Inferior parietal cortex (tissue), 1 donor: Measurements from ENCODE around the gene IGFN1.

Experiments
- DNase-seq: peaks from one replicate; pipeline ENCODE4 v3.0.0-alpha.2; 2016; ENCODE audit errors: extremely low spot score

IGFN1 gene

GRCh38 chr1:201264554-201264953 is 73.9 kb downstream of the IGFN1 start:
- DNase-seq = no peak

- no peak for DNase-seq
Observed at GRCh38 chr1:201265756-201266155, 75.1 kb downstream of the IGFN1 start.

- no peak for DNase-seq
Observed at GRCh38 chr1:201266276-201266675, 75.7 kb downstream of the IGFN1 start.

- peak; percentile 17 for DNase-seq
Observed at GRCh38 chr1:201266774-201267173, 76.2 kb downstream of the IGFN1 start.

GRCh38 chr1:201267481-201268229 is 77.0 kb downstream of the IGFN1 start:
- DNase-seq = no peak

- DNase-seq = peak; percentile 41
Observed at GRCh38 chr1:201268604-201269151, 78.1 kb downstream of the IGFN1 start.

- no peak for DNase-seq
Observed at GRCh38 chr1:201269281-201269680, 78.7 kb downstream of the IGFN1 start.

GRCh38 chr1:201269900-201270410 is 79.3 kb downstream of the IGFN1 start:
- DNase-seq = no peak

- DNase-seq = no peak
Observed at GRCh38 chr1:201270616-201271390, 80.2 kb downstream of the IGFN1 start.

GRCh38 chr1:201272799-201273198 is 82.2 kb downstream of the IGFN1 start:
- no peak for DNase-seq

- no peak for DNase-seq
Observed at GRCh38 chr1:201274616-201275252, 84.1 kb downstream of the IGFN1 start.

GRCh38 chr1:201275253-201275666 is 84.6 kb downstream of the IGFN1 start:
- no peak for DNase-seq

- DNase-seq = no peak
Observed at GRCh38 chr1:201276891-201277290, 86.3 kb downstream of the IGFN1 start.

GRCh38 chr1:201277441-201277840 is 86.8 kb downstream of the IGFN1 start:
- no peak for DNase-seq
